Subcutaneous adipose tissue (tissue), 4 donors: ENCODE measurements around the gene OR10H5. TPM values are rescaled to one million over a fixed set of nuclear protein-coding genes. Genes with fewer than 3 reads are reported as not detected.

Source experiments
- total RNA-seq, 4 donors: library from RNA; depleted of rRNA; stranded (reverse); fragments of >200 nt; gene quantifications; one replicate each; pipeline ENCODE4 v1.1.0, GENCODE V29; 2016
- TF ChIP-seq, protein P1 (sequence below): fragments of 450-650 bp; IDR thresholded peaks from one replicate; pipeline ENCODE4 v1.5.1; 2016; ENCODE audit warnings: low read depth, mild to moderate bottlenecking, control low read depth, antibody characterized with exemption, moderate library complexity

The OR10H5 gene
- total RNA-seq, 4 donors from 2014 or later: not detected

DNA sequence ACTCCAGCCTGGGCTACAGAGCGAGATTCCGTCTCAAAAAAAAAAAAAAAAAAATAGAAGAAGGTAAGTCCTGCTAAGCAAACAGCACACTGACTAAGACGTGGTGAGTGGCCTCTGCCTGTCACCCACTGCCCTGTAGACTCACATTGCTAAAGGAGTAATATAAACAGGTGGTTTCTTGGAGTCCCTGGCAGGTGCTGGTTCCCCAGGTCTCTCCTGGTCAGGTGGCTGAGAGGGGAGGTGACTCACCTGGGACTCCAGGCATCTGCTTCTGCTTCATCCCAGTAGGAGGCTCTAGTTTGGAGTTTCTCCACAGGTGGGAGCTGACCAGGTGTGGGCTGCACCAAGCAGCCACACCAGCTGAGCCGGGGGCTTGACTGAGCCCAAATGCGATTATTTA is 27.8 kb downstream of the OR10H5 start, which contains the start of gene OR10H1:
Gene OR10H1, minus strand, starts transcription at position 359 of the 400 bp plus-strand sequence. CDS start 7,627 bp downstream, outside the sequence.
- TF ChIP-seq, protein P1, sequence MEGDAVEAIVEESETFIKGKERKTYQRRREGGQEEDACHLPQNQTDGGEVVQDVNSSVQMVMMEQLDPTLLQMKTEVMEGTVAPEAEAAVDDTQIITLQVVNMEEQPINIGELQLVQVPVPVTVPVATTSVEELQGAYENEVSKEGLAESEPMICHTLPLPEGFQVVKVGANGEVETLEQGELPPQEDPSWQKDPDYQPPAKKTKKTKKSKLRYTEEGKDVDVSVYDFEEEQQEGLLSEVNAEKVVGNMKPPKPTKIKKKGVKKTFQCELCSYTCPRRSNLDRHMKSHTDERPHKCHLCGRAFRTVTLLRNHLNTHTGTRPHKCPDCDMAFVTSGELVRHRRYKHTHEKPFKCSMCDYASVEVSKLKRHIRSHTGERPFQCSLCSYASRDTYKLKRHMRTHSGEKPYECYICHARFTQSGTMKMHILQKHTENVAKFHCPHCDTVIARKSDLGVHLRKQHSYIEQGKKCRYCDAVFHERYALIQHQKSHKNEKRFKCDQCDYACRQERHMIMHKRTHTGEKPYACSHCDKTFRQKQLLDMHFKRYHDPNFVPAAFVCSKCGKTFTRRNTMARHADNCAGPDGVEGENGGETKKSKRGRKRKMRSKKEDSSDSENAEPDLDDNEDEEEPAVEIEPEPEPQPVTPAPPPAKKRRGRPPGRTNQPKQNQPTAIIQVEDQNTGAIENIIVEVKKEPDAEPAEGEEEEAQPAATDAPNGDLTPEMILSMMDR: no peak

- TF ChIP-seq, protein P1: no peak
Measured at GRCh38 chr19:15820646-15821045, 33.2 kb downstream of the OR10H5 start.

DNA sequence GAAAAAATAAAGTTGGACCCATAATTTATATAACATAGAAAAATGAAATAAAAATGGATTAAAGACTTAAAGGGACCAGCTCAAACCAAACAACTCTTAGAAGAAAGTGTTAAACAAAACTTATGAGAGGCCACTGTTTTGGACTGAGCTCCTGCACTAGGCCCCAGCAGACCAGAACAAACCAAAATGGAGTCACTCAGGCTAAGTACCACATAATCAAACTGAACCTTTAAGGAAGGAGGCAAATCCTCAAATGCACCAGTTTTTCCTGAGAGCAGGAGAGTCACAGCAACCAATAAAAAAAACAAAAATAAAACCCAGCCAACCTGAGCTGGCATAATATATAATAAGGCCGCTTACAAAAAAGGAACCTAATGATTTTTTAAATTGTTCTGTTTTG is 38.3 kb downstream of the OR10H5 start:
- TF ChIP-seq, protein P1: no peak

DNA sequence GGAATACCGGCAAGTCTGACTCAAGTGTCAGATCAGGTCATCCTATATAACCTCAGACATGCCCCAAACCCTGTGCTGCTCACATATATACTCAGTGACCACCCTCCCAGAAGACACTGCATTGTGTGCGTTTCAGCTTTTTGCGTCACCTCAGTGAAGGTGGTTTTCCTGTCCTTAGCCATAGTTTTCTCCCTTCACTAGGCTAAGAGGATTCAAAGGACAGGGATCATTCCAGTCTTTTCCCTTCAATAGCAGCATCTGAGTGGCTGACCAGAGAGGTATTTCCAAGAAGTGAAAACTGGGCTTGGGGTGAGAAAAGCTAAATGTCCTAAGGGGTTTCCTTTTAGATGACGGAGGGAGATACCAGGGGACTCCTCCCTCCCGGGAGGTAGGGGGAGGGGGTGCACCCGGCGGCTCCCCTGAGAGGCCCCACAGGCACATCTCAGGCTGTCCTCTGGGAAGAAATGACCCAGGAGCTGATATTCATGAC is 40.7 kb downstream of the OR10H5 start:
- TF ChIP-seq, protein P1: no peak

GRCh38 chr19:15829306-15829698 is 41.8 kb downstream of the OR10H5 start:
- TF ChIP-seq, protein P1: no peak

- TF ChIP-seq, protein P1: no peak
Measured at GRCh38 chr19:15829786-15830185, 42.3 kb downstream of the OR10H5 start.

DNA sequence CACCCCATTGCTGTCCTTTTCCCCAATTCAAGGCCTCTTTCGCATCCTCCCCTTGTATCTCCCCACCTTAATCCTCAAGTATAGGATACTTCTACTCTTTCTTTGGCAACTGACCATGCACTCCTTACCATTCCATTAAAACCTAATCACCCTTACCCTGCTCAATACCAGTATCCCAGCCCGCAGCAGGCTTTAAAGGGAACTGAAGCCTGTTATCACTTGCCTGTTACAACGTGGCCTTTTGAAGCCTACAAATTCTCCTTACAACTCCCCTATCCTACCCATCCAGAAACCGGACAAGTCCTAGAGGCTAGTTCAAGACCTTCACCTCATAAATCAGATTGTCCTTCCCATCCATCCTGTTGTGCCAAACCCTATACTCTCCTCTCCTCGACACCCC is 44.2 kb downstream of the OR10H5 start:
- TF ChIP-seq, protein P1: no peak
